Measurements from ENCODE around the gene DHRS2.

DHRS2 gene

GRCh38 chr14:23613242-23614070, 22.7 kb upstream of the DHRS2 start:
- no peak for DNase-seq

DNA sequence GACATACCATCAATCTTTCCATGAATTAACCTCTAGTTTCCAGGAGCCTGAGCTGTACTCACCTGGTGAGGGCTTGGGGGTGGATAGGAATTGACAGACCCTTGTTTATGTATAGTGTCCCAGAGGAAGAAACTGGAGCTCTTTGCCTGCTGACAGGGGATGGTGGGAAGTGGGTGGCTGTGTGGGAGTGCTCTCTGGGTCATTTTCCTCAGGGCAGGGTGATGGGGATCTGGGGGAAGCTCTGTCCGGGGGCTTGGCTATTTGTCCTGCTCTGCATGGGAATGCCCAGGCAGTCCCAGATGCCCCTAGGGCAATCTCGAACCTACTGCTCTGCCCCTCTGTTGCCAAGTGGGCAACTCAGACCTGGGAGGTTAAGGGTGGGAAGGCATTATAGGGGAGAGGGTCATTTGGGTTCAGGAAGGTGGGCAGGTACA, 21.8 kb upstream of the DHRS2 start:
- DNase-seq: no peak

DNA sequence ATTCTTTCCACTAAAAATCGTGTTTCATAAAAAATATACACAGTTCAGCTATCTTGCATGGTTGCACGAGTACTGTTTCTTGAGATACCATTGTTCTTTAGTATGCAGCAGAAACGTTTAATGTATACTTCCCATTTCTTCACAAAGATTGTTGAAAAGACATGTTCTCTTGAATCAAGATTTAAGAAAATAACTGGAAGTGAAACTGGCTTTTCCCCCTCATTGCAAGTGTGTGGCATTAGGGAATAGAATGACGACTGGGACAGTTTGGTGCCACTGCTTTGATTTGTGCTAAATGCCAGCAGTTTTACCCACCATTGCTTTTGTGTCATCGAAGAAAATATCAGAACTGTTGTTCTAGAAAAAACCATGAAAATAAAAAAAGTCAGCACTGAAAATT, 20.3 kb upstream of the DHRS2 start:
- DNase-seq: no peak

DNA sequence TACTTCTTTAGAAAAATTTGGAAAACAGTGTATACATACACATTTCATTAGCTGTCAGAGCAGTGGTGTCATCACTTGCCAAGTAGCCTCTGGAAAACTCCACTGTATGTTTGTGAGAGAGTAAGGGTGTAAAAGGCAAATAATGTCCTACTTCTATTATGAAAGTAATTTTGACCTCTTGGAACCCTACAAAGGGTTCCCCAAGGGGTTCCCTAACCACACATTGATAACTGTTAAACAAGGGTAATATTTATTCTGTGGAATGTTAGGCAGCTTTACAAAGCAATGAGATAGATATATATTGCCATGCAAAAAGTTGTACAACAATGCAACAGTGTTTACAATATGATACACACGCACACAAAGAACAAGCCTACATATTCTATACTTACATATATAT, 18.6 kb upstream of the DHRS2 start:
- no peak for DNase-seq

- no peak for DNase-seq
These were observed 17.7 kb upstream of the DHRS2 start for GRCh38 chr14:23618415-23618988.

- DNase-seq: no peak
These were observed 15.9 kb upstream of the DHRS2 start for GRCh38 chr14:23620177-23620702.

GRCh38 chr14:23621204-23621931, 14.8 kb upstream of the DHRS2 start:
- no peak for DNase-seq

- DNase-seq: no peak
These were observed 14.0 kb upstream of the DHRS2 start for GRCh38 chr14:23621932-23622730.

DNA sequence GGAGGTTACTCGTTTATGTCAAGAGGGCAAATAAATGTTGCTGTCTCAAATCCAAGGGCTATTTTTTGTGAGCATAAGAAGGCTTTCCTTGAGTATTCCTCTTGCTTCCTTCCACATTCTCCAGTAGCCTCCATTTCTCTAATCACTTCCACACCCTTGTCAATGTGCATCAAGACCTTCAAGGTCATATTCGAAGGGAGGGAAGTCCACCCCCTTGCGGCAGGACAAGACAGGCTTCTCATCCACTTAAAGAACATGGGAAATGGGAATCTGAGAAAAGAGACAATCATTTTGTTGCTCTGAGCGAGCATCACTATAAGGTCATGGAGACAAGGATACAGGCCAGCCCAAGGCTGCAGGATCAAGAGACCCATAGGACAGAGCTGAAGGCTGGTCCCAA, 13.2 kb upstream of the DHRS2 start:
- no peak for DNase-seq

DNA sequence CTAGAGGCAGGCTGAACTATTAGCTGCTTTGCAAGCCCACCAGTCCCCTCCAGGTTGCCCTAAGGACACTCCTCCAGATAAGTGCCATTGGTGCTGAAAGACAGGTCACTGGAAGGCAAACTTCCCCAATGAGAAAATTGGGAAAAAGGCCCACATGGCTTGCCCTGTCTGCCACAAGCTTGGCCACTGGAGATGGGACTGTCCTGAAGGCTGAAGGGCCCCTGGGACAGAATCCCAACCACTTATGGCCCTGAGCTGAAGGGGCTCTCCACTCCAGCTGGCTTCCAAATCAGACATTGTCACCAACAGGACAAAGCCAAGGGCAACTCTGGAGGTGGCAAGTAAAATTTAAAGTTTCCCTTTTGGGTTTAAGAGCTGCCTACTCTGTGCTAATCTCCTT, 12.2 kb upstream of the DHRS2 start:
- DNase-seq: no peak

GRCh38 chr14:23624830-23625404, 11.2 kb upstream of the DHRS2 start:
- DNase-seq: no peak

DNA sequence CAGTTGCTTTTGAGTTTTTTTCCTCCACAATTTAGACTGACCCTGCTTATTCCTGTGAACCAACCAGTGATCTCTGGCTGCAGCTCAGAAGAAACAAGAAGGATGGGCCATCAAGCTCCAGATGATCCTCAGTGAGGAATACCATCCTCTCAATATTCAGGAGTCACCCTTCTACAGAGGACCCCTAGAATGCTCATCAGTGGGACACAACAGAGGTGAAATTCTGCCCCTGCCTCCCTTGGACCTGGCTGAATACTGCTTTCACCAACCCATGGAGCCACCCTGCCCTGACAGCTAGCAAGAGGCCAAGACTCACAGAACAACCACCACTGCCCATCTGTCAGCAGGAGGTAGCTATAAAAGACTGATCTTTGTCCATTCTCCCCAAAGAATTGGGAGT, 9.2 kb upstream of the DHRS2 start:
- DNase-seq: no peak

DNA sequence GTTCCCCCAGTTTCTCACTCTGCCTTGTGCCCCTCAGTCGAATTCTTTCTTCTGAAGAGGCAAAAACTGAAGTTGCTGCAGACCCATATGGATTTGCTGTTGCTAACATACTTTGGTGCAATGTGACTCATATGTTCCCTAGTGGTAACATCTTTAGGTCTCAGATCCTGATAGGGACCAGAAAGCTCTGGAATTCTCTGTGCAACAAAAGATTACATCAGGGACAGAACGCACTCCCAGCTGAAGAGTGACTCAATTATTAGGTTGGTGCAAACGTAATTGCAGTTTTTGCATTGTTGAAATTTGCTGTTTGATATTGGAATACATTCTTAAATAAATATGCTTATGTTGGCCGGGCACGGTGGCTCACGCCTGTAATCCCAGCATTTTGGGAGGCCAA, 8.2 kb upstream of the DHRS2 start:
- no peak for DNase-seq

- DNase-seq: no peak
These were observed 7.0 kb upstream of the DHRS2 start for GRCh38 chr14:23629204-23629603.

GRCh38 chr14:23629832-23630396, 6.2 kb upstream of the DHRS2 start:
- DNase-seq: no peak

DNA sequence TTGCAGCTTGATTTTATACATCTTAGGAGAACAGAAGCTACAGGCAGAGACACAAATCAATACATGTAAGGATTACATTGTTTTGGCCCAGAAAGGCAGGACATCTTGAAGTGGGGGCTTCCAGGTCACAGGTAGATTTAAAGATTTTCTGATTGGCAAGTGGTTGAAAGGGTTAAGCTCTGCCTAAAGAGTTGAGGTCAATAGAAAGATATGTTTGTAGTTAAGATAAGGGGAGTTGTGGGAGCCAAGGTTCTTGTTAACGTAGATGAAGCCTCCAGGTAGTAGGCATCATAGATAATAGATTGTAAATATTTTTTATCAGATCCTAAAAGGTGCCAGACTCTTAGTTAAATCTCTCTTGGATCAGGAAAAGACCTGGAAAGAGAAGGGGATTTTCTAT, 5.5 kb upstream of the DHRS2 start:
- no peak for DNase-seq

- no peak for DNase-seq
These were observed 4.9 kb upstream of the DHRS2 start for GRCh38 chr14:23631234-23631633.

DNA sequence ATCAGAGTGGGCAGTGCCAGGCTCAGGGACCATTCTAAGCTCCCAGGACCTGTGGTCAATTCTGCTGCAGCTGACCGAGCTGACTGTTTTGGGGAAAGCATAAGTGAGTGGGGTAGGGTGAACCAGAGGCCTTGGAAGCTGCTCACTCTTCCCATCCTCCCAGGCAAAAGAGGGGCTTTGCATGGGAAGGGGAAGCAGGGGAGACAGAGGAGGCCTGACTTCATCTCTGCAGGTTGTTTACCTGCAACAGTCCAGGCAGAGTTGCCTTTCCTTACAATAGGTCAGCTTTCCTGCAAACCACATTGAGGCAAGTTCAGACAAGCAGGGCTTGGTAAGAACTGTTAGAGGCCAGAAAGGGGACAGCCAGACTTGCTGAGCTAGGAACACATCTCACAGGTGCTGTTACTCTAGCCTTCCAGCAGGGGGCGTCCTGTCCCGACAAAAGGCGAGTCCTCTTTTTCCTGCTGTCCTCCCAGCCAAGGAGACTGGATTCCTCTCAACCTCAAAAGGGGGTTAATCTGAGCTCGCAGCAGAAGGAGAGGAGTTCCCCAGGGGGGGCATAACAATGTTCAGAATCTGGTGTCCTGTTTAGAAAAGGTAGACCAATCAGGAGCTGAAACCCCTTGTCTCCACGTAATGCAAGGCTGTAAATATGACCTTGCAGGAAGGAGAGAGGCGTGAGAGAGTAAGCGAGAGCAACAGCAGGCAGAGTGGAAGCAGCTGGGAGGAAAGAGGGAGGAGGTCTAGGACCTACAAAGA, 4.3 kb upstream of the DHRS2 start:
- peak; percentile 62 for DNase-seq

- no peak for DNase-seq
These were observed 3.6 kb upstream of the DHRS2 start for GRCh38 chr14:23632461-23633159.

DNA sequence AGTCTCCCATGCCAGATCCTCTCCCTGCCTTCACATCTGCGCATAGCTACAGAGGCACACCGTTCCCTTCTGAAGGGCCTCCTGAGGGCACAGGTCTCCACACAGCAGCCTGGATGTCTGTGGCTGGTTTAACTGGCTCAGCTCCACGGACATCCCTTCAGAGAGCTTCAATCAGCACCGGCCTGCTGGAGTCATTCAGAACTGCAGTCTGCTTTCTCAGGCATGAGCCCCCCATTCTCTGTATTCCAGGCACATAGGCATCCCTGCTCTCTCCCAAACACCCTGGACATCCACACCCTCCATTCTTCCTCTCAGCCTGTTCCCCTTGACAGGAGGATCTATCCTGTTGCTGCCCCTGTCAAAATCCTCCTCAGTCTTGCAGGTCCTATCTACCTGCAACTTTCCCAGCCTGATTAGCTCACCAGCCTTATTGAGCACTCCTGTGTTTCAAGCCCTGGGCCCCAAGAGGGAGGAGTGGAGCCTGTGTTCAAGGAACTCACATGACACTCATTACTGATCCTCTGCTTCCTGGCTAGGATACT, 2.9 kb upstream of the DHRS2 start:
- no peak for DNase-seq

Measured in central memory CD4-positive, alpha-beta T cell (primary cell).